GM23338 (cell line): ENCODE results near the gene RABL2A.
"Not testable (repeated sequence)": the region's sequence is repeated elsewhere in the genome, so short reads cannot be mapped to it uniquely, and the experiment has no call there.

Experiments
- CREB1 ChIP-seq: fragments of 250-450 bp; sonication (Bioruptor Pico); IDR thresholded peaks from 2 replicates; pipeline ENCODE4 v1.5.0; 2020; ENCODE audit warnings: low read depth, mild to moderate bottlenecking, moderate library complexity
- CTCF ChIP-seq, 2 experiments: fragments of 200-600 bp in 1 of 2; sonication (generic) in 1 of 2; conservative IDR thresholded peaks; 2 replicates each; pipeline versions ENCODE4 v1.5.1 to v1.6.1; 2016 to 2017; ENCODE audit warnings: antibody characterized with exemption in 2 of 2, low read depth in 2 of 2, mild to moderate bottlenecking in 2 of 2, moderate library complexity in 1 of 2
- ETS1 ChIP-seq: IDR thresholded peaks from 2 replicates; pipeline ENCODE4 v1.6.1; 2016; ENCODE audit warnings: antibody characterized with exemption
- EZH2 ChIP-seq: fragments of 200-600 bp; sonication (generic); IDR thresholded peaks from one replicate; pipeline ENCODE4 v1.8.0; 2017; ENCODE audit warnings: antibody characterized with exemption, mild to moderate bottlenecking, low read depth; ENCODE audit not compliant: unreplicated experiment
- EZH2phosphoT487 ChIP-seq: fragments of 200-600 bp; sonication (generic); IDR thresholded peaks from one replicate; pipeline ENCODE4 v1.8.1; 2018; ENCODE audit warnings: antibody characterized with exemption; ENCODE audit not compliant: unreplicated experiment
- JUNB ChIP-seq: IDR thresholded peaks from one replicate; pipeline ENCODE4 v1.6.1; 2016; ENCODE audit warnings: antibody characterized with exemption; ENCODE audit not compliant: unreplicated experiment
- NANOG ChIP-seq: IDR thresholded peaks from 2 replicates; pipeline ENCODE4 v1.6.1; 2016; ENCODE audit warnings: antibody characterized with exemption, borderline replicate concordance
- POLR2AphosphoS5 ChIP-seq: IDR thresholded peaks from 2 replicates; pipeline ENCODE4 v1.6.1; 2016; ENCODE audit warnings: antibody characterized with exemption, low read depth
- STAT1 ChIP-seq: IDR thresholded peaks from one replicate; pipeline ENCODE4 v1.6.1; 2016; ENCODE audit warnings: antibody characterized with exemption; ENCODE audit not compliant: unreplicated experiment
- ZNF114 ChIP-seq: fragments of 250-450 bp; sonication (Bioruptor Pico); IDR thresholded peaks from 2 replicates; pipeline ENCODE4 v1.5.0; 2020; ENCODE audit warnings: mild to moderate bottlenecking, moderate library complexity
- TF ChIP-seq, protein P1 (sequence below): IDR thresholded peaks from one replicate; pipeline ENCODE4 v1.6.1; 2018; ENCODE audit warnings: antibody characterized with exemption; ENCODE audit not compliant: unreplicated experiment

DNA sequence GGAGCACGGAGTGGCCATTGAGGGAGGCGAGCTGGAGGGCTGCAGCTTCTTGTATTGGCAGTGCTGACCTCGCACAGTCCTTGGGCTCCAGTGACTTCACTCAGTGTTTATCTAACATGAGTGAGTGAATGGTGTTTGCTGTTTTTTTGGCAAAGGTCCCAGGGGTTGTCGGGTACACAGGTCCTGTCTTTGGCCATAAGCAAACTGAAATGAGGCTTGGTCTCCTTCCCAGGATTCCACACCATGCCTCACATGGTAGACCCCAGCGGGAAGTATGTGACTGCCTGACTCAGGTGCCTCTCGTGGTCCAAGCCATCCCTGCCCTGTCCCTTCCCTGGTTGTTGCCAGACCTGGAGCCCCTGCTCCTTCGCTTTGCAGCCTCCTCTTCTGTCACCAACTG lies 37.5 kb upstream of the RABL2A start:
- TF ChIP-seq CTCF (conservative IDR thresholded peaks at IDR 0.05; ENCODE audit: low read depth in 2 of 2); EZH2phosphoT487; EZH2; POLR2AphosphoS5; CREB1 (CRISPR knock-in tag); ZNF114; NANOG; JUNB; ETS1; STAT1: not testable (repeated sequence)
- TF ChIP-seq, protein P1, sequence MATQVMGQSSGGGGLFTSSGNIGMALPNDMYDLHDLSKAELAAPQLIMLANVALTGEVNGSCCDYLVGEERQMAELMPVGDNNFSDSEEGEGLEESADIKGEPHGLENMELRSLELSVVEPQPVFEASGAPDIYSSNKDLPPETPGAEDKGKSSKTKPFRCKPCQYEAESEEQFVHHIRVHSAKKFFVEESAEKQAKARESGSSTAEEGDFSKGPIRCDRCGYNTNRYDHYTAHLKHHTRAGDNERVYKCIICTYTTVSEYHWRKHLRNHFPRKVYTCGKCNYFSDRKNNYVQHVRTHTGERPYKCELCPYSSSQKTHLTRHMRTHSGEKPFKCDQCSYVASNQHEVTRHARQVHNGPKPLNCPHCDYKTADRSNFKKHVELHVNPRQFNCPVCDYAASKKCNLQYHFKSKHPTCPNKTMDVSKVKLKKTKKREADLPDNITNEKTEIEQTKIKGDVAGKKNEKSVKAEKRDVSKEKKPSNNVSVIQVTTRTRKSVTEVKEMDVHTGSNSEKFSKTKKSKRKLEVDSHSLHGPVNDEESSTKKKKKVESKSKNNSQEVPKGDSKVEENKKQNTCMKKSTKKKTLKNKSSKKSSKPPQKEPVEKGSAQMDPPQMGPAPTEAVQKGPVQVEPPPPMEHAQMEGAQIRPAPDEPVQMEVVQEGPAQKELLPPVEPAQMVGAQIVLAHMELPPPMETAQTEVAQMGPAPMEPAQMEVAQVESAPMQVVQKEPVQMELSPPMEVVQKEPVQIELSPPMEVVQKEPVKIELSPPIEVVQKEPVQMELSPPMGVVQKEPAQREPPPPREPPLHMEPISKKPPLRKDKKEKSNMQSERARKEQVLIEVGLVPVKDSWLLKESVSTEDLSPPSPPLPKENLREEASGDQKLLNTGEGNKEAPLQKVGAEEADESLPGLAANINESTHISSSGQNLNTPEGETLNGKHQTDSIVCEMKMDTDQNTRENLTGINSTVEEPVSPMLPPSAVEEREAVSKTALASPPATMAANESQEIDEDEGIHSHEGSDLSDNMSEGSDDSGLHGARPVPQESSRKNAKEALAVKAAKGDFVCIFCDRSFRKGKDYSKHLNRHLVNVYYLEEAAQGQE = not testable (repeated sequence)
